GM18519 (cell line): ENCODE data around the gene MRPL4.
A peak's percentile ranks its signal among the peaks of the same experiment; 100 is the strongest.
"Not testable (repeated sequence)": the region's sequence is repeated elsewhere in the genome, so short reads cannot be mapped to it uniquely, and the experiment has no call there.

Source experiments
- ATAC-seq: cut with Tn5 transposase; IDR thresholded peaks from one replicate; pipeline ENCODE4 v1.9.1; 2021; ENCODE audit warnings: mild to moderate bottlenecking, moderate library complexity; ENCODE audit not compliant: unreplicated experiment, low FRiP score

Gene MRPL4

GRCh38 chr19:10259162-10259905, 7.3 kb downstream of the MRPL4 start:
- ATAC-seq, result no peak

DNA sequence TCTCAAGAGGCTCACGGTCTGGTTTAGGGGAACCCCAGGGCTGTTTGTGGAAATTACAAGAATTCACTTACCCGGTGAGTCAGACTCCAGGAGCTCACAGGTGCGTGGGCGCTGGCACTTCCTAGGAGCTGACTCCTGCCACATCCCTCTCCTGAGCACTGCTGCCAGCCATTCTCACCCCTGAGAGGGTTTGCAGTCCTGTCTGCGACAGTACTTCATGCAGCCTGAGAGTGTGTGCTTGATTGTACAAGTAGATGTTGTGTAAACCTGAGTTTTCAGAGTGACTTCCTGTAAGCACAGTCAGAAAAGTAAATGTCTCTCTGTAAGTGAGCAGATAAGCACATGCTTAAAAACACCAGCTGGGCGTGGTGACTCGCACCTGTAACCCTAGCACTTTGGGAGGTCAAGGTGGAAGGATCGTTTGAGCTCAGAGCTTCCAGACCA, 8.1 kb downstream of the MRPL4 start:
- ATAC-seq, result no peak

DNA sequence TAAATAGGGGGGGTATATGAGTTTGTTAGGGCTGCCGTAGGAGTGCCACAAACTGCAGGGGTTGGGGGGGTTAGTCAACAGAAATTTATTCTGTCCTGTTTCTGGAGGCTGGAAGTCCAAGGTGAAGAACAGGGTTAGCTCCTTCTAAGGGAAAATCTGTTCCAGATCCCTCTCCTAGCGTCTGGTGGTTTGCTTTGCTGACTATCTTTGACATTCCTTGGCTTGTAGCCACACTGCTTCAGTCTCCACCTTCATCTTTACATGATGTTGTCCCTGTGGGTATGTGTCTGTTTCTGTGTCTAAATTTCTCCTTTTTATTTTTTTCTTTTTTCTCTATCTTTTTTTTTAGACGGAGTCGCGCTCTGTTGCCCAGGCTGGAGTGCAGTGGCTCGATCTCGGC, 10.8 kb downstream of the MRPL4 start:
- no peak for ATAC-seq

DNA sequence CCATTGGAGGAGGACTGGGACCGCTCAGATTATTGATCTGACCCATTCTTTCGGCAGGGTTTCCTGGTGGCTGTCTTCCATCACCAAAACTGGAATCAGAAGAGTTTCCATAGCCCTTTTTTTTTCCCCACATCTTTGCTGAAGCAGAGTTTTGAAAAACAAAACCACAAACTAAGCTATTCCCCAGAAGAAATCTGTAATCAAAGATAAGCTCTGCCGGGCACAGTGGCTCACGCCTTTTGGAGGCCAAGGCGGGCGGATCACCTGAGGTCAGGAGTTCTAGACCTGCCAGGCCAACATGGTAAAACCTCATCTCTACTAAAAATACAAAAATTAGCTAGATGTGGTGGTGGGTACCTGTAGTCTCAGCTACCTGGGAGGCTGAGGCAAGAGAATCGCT, 14.7 kb downstream of the MRPL4 start:
- ATAC-seq, result no peak

- ATAC-seq, result no peak
Observed at GRCh38 chr19:10268071-10268470, 16.1 kb downstream of the MRPL4 start.

DNA sequence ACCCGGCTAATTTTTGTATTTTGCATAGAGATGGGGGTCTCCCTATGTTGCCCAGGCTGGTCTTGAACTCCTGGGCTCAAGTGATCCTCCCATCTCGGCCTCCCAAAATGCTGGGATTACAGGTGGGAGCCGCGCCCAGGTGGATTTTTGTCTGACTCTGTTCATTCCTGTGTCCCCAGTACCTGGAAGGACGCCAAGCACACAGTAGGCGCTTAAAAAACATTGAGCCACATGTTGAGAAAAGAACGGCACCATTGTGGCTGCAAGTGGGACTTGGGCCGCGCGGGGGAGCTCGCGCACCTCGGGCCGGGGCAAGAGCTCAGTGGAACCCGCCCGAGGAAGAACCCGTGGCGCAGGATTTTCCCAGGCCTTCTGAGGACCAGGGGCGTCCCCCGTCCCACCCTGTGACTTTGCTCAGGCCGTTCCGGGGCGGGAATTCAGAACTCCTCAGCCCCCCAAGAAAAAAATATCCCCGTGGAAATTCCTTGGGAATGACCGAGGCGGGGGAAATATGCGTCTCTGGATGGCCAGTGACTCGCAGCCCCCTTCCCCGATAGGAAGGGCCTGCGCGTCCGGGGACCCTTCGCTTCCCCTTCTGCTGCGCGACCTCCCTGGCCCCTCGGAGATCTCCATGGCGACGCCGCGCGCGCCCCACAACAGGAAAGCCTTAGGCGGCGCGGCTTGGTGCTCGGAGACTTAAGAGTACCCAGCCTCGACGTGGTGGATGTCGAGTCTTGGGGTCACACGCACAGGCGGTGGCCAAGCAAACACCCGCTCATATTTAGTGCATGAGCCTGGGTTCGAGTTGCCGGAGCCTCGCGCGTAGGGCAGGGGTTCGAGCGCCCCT, 17.5 kb downstream of the MRPL4 start:
- ATAC-seq, result no peak

- peak; percentile 9 for ATAC-seq
Observed at GRCh38 chr19:10270180-10270615, 18.2 kb downstream of the MRPL4 start.

DNA sequence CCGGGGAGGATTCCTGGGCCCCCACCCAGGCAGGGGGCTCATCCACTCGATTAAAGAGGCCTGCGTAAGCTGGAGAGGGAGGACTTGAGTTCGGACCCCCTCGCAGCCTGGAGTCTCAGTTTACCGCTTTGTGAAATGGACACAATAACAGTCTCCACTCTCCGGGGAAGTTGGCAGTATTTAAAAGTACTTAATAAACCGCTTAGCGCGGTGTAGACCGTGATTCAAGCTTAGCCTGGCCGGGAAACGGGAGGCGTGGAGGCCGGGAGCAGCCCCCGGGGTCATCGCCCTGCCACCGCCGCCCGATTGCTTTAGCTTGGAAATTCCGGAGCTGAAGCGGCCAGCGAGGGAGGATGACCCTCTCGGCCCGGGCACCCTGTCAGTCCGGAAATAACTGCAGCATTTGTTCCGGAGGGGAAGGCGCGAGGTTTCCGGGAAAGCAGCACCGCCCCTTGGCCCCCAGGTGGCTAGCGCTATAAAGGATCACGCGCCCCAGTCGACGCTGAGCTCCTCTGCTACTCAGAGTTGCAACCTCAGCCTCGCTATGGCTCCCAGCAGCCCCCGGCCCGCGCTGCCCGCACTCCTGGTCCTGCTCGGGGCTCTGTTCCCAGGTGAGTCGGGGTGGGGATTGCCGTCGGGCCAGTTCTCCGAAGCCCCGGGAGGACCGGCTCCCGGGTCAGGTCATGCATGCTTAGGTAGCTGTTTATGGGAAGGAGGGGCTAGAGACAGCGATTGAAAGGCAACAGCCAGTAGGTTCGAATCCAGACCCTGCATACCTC, 18.8 kb downstream of the MRPL4 start, which contains the start of gene ICAM1:
ICAM1 (plus strand) TSS at position 505 of the 779 bp plus-strand sequence; CDS start at position 545, 40 bp downstream.
- ATAC-seq, result peak; percentile 42

- ATAC-seq, result no peak
Observed at GRCh38 chr19:10271543-10272086, 19.6 kb downstream of the MRPL4 start.

DNA sequence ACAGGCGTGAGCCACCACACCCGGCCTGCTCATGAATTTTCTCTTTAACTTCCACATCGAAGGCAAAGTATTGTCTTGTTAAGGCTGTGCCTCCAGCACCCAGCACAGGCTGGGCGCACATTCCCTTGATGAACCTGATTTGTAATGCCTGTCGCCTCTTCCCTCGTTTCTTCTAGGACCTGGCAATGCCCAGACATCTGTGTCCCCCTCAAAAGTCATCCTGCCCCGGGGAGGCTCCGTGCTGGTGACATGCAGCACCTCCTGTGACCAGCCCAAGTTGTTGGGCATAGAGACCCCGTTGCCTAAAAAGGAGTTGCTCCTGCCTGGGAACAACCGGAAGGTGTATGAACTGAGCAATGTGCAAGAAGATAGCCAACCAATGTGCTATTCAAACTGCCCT, 22.6 kb downstream of the MRPL4 start:
- ATAC-seq, result no peak

DNA sequence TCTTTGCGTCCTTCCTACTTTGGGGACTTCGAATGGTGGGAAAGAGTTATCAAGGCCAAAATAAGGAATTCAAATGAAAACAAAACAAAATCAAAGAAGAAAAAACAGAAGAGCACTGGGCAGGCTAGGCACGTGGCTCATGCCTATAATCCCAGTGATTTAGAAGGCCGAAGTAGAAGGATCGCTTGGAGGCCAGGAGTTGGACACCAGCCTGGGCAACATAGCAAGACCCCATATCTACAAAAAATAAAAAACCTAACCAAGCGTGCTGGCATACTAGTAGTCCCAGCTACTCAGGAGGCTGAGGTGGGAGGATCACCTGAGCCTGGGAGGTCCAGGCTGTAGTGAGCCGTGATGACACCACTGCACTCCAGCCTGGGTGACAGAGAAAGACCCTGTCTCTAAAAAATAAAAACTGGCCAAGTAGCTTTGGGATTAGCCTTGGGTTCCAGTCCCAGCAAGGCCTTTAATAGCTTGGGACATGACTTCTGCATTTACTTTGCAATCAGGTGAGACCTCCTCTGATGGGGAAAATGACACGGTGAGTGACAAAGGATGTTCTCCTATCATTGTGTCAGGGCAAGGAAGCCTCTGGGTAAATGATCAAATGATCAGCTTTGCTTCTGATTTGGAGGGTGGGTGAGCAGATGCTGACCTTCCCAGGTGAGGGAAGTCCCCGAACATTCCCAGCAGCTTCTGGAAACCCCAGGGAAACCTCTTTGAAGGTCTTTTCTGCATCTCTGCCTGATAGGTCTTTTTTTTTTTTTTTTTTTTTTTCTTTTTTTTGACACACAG, 26.0 kb downstream of the MRPL4 start:
- no peak for ATAC-seq

- no peak for ATAC-seq
Observed at GRCh38 chr19:10278935-10279334, 26.9 kb downstream of the MRPL4 start.

- ATAC-seq, result no peak
Observed at GRCh38 chr19:10279737-10280442, 27.9 kb downstream of the MRPL4 start.

DNA sequence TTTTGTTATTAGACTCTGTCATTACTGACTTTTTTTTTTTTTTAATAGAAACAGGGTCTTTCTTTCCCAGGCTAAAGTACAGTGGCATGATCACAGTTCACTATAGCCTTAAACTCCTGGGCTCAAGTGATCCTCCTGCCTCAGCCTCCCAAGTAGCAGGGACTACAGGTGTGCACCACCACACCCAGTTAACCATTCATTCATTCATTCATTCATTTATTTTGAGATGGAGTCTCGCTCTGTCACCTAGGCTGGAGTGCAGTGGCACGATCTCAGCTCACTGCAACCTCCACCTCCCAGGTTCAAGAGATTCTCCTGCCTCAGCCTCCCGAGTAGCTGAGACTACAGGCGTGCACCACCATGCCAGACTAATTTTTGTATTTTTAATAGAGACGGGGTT, 30.0 kb downstream of the MRPL4 start:
- ATAC-seq, result not testable (repeated sequence)

GRCh38 chr19:10283301-10284064, 31.5 kb downstream of the MRPL4 start:
- no peak for ATAC-seq

GRCh38 chr19:10284065-10284959, 32.3 kb downstream of the MRPL4 start:
- no peak for ATAC-seq

- ATAC-seq, result no peak
Observed at GRCh38 chr19:10284960-10285278, 32.9 kb downstream of the MRPL4 start.

GRCh38 chr19:10285393-10285792, 33.4 kb downstream of the MRPL4 start:
- ATAC-seq, result no peak
